Omental fat pad (tissue), 4 donors: ENCODE results near the gene CLPTM1. TPM values are rescaled to one million over a fixed set of nuclear protein-coding genes. Genes with fewer than 3 reads are reported as not detected.

ENCODE experiments used
- ATAC-seq: fragments of 150-250 bp; one replicate; pipeline ENCODE4 v1.9.1; 2016; ENCODE audit warnings: mild to moderate bottlenecking, moderate library complexity; ENCODE audit not compliant: low FRiP score
- DNase-seq: peaks from one replicate; pipeline ENCODE4 v3.0.0-alpha.2; 2019; ENCODE audit warnings: low spot score
- CTCF ChIP-seq, 3 donors: fragments of 450-650 bp; IDR thresholded peaks; one replicate each; pipeline ENCODE4 v1.5.1; 2016 to 2017; ENCODE audit warnings: antibody characterized with exemption in 3 of 3, mild to moderate bottlenecking in 3 of 3, moderate library complexity in 2 of 3
- total RNA-seq, 4 donors: library from RNA; depleted of rRNA; stranded (reverse); fragments of >200 nt; gene quantifications; one replicate each; pipeline ENCODE4 v1.1.0, GENCODE V29; 2016

CLPTM1 gene
- total RNA-seq, 4 donors from 2014 or later, result 58.8 to 77.5 (median 70.2) TPM

- no peak for DNase-seq
- ATAC-seq, result no peak
- no peak for TF ChIP-seq CTCF (IDR thresholded peaks at IDR 0.05)
Observed at GRCh38 chr19:45041125-45041524, 85.9 kb downstream of the CLPTM1 start.

Other genes with a start within 250 kb of the CLPTM1 start
- gene BCL3, start 206.7 kb upstream of the CLPTM1 start, total RNA-seq, result 100 to 1,000 TPM in 1 of 4 donors, 10 to 100 TPM in 3; 12.2 to 113 (median 46.2) TPM
- gene CBLC, start 177.5 kb upstream of the CLPTM1 start, total RNA-seq, result under 1 TPM in 1 of 4 donors, not detected in 3; 0.46 TPM
- 10 to 100 TPM; 37.0 to 55.0 (median 43.0) TPM for gene BCAM, start 146.3 kb upstream of the CLPTM1 start, total RNA-seq
- gene NECTIN2, start 109.1 kb upstream of the CLPTM1 start, total RNA-seq, result 100 to 1,000 TPM in 2 of 4 donors, 10 to 100 TPM in 2; 58.6 to 129 (median 90.2) TPM
- gene TOMM40, start 64.1 kb upstream of the CLPTM1 start, total RNA-seq, result 100 to 1,000 TPM in 1 of 4 donors, 10 to 100 TPM in 3; 37.2 to 121 (median 44.2) TPM
- 100 to 1,000 TPM; 248 to 920 (median 429) TPM for gene APOE, start 49.6 kb upstream of the CLPTM1 start, total RNA-seq
- 100 to 1,000 TPM in 1 of 4 donors, 10 to 100 TPM in 3; 12.3 to 121 (median 21.8) TPM for gene APOC1, start 40.8 kb upstream of the CLPTM1 start, total RNA-seq
- gene APOC4, start 13.1 kb upstream of the CLPTM1 start, total RNA-seq, result not detected
- gene APOC2, start 9.3 kb upstream of the CLPTM1 start, total RNA-seq, result 1 to 10 TPM in 2 of 4 donors, not detected in 2; 1.9 to 9.0 TPM
- 10 to 100 TPM in 2 of 4 donors, 1 to 10 TPM in 2; 5.8 to 26.5 (median 13.5) TPM for gene RELB, start 46.1 kb downstream of the CLPTM1 start, total RNA-seq
- 10 to 100 TPM; 49.3 to 78.2 (median 73.4) TPM for gene CLASRP, start 83.7 kb downstream of the CLPTM1 start, total RNA-seq
- 1 to 10 TPM in 2 of 4 donors, under 1 TPM in 2; 0.31 to 1.7 (median 1.1) TPM for gene ZNF296, start 121.1 kb downstream of the CLPTM1 start, total RNA-seq
- gene GEMIN7, start 123.9 kb downstream of the CLPTM1 start, total RNA-seq, result 10 to 100 TPM; 22.2 to 34.1 (median 27.9) TPM
- gene PPP1R37, start 137.8 kb downstream of the CLPTM1 start, total RNA-seq, result 10 to 100 TPM; 13.6 to 23.7 (median 19.4) TPM
- gene NKPD1, start 205.6 kb downstream of the CLPTM1 start, total RNA-seq, result under 1 TPM in 2 of 4 donors, not detected in 2; 0.19 to 0.72 TPM
- gene TRAPPC6A, start 222.9 kb downstream of the CLPTM1 start, total RNA-seq, result 10 to 100 TPM; 20.8 to 30.4 (median 23.8) TPM
- 10 to 100 TPM in 1 of 4 donors, 1 to 10 TPM in 3; 6.4 to 13.1 (median 8.2) TPM for gene BLOC1S3, start 223.4 kb downstream of the CLPTM1 start, total RNA-seq